GM12878 (cell line): ENCODE results near the gene MASP1. TPM values are rescaled to one million over a fixed set of nuclear protein-coding genes. Genes with fewer than 3 reads are reported as not detected.

Experiments used
- ATAC-seq: fragments of 200-7000 bp; cut with Tn5 transposase; 3 replicates; pipeline ENCODE4 v1.9.1; 2020; ENCODE audit warnings: mild to moderate bottlenecking, moderate library complexity
- BruUV-seq: library from RNA; stranded (reverse); fragments of 400-500 nt; replicated peaks from 2 replicates; lab custom pipeline; 2021; lab: Mats Ljungman, UMichigan
- CTCF ChIA-PET: fragments of 300-600 bp; sonication (Branson Sonifier 250); formaldehyde crosslinking; extraction: SDS; loops from one replicate; lab custom pipeline; 2021; ENCODE audit warnings: inconsistent platforms; lab: Yijun Ruan, JAX
- POLR2A ChIA-PET: fragments of 350-600 bp; formaldehyde crosslinking; extraction: SDS; loops from one replicate; lab custom pipeline; 2021; ENCODE audit warnings: inconsistent platforms; lab: Charles Lee
- RAD21 ChIA-PET: fragments of 300-600 bp; sonication (Branson Sonifier 250); formaldehyde crosslinking; loops from one replicate; lab custom pipeline; 2023; ENCODE audit warnings: antibody characterized with exemption; ENCODE audit not compliant: unreplicated experiment; lab: Charles Lee
- SMC1A ChIA-PET: fragments of 300-600 bp; sonication (Branson Sonifier 250); formaldehyde crosslinking; loops from one replicate; lab custom pipeline; 2023; ENCODE audit not compliant: unreplicated experiment, uncharacterized antibody; lab: Charles Lee
- DNase-seq: peaks from one replicate; pipeline ENCODE4 v3.0.0-alpha.2; 2011; ENCODE audit warnings: low read depth, low spot score
- FAIRE-seq: peaks from 3 replicates; lab custom pipeline; 2011; peaks lifted over from hg19 to GRCh38; lab: Jason Lieb, UNC
- H2AFZ ChIP-seq: 2 replicates; pipeline ENCODE4 v1.6.0; 2011; ENCODE audit warnings: low read depth, low read length, control low read depth; ENCODE audit not compliant: control insufficient read depth
- H3K27ac ChIP-seq: 2 replicates; pipeline ENCODE4 v1.5.1; 2011; ENCODE audit warnings: control low read depth; ENCODE audit not compliant: control insufficient read depth, insufficient read depth
- H3K27me3 ChIP-seq, 2 experiments: replicated peaks in 1 of 2; 2 replicates each; pipeline versions ENCODE4 v1.6.0 to v1.6.1; 2011; ENCODE audit warnings: low read length in 1 of 2; ENCODE audit not compliant: control insufficient read depth in 2 of 2, insufficient read depth in 2 of 2
- H3K36me3 ChIP-seq, 2 experiments: 2 replicates each; pipeline ENCODE4 v1.5.1; 2011; ENCODE audit warnings: low read length in 1 of 2; ENCODE audit not compliant: control insufficient read depth in 2 of 2, insufficient read depth in 2 of 2
- H3K4me1 ChIP-seq: 2 replicates; pipeline ENCODE4 v1.6.1; 2011; ENCODE audit warnings: mild to moderate bottlenecking, low read length, moderate library complexity, mixed read lengths; ENCODE audit not compliant: control insufficient read depth, insufficient read depth
- H3K4me2 ChIP-seq: 2 replicates; pipeline ENCODE4 v1.6.0; 2011; ENCODE audit warnings: control low read depth; ENCODE audit not compliant: control insufficient read depth, insufficient read depth
- H3K4me3 ChIP-seq: fragments of 200-600 bp; sonication (generic); 2 replicates; pipeline ENCODE4 v1.5.1; 2016
- H3K79me2 ChIP-seq: 2 replicates; pipeline ENCODE4 v1.6.0; 2011; ENCODE audit warnings: low read length; ENCODE audit not compliant: control insufficient read depth, insufficient read depth
- H3K9ac ChIP-seq: 2 replicates; pipeline ENCODE4 v1.8.0; 2011; ENCODE audit warnings: low read length, control low read depth, mixed read lengths; ENCODE audit not compliant: control insufficient read depth, insufficient read depth
- H3K9me3 ChIP-seq: replicated peaks from 3 replicates; pipeline ENCODE4 v1.5.1; 2011; ENCODE audit warnings: mild to moderate bottlenecking, low read length; ENCODE audit not compliant: control insufficient read depth, insufficient read depth
- H4K20me1 ChIP-seq: 2 replicates; pipeline ENCODE4 v1.6.0; 2011; ENCODE audit not compliant: control insufficient read depth, insufficient read depth
- BCL11A ChIP-seq: IDR thresholded peaks from 2 replicates; pipeline ENCODE4 v1.6.1; 2011; ENCODE audit warnings: low read depth, low read length
- BCLAF1 ChIP-seq: fragments of 450-650 bp; IDR thresholded peaks from 2 replicates; pipeline ENCODE4 v1.6.1; 2017; ENCODE audit warnings: antibody characterized with exemption, mild to moderate bottlenecking, moderate library complexity
- EP300 ChIP-seq, 2 experiments: fragments of 150-350 bp in 1 of 2; IDR thresholded peaks; 2 replicates each; pipeline ENCODE4 v1.6.1; 2011 to 2012; ENCODE audit warnings: low read depth in 2 of 2, low read length in 2 of 2, borderline replicate concordance in 1 of 2, improper control_type of control experiment in 1 of 2, inconsistent platforms in 1 of 2; ENCODE audit not compliant: control insufficient read depth in 1 of 2
- ESRRA ChIP-seq: IDR thresholded peaks from 2 replicates; pipeline ENCODE4 v1.6.1; 2012; ENCODE audit warnings: mild to moderate bottlenecking, low read length, improper control_type of control experiment
- KLF5 ChIP-seq: fragments of 450-650 bp; IDR thresholded peaks from 2 replicates; pipeline ENCODE4 v1.6.1; 2014; ENCODE audit warnings: mild to moderate bottlenecking; ENCODE audit not compliant: partially characterized antibody
- SIX5 ChIP-seq: IDR thresholded peaks from 2 replicates; pipeline ENCODE4 v1.6.1; 2011; ENCODE audit warnings: mild to moderate bottlenecking, low read depth, low read length, moderate library complexity; ENCODE audit not compliant: severe bottlenecking
- TBL1XR1 ChIP-seq: IDR thresholded peaks from 2 replicates; pipeline ENCODE4 v1.6.1; 2012; ENCODE audit warnings: low read depth, low read length, improper control_type of control experiment
- TCF3 ChIP-seq: IDR thresholded peaks from 2 replicates; pipeline ENCODE4 v1.6.1; 2012; ENCODE audit warnings: low read depth, mild to moderate bottlenecking, low read length, borderline replicate concordance; ENCODE audit not compliant: insufficient read depth
- ZBTB11 ChIP-seq: fragments of 450-650 bp; formaldehyde crosslinking; IDR thresholded peaks from 2 replicates; pipeline ENCODE4 v1.5.0; 2022; ENCODE audit warnings: mild to moderate bottlenecking, missing genetic modification characterization
- ZBTB40 ChIP-seq: fragments of 450-650 bp; IDR thresholded peaks from 2 replicates; pipeline ENCODE4 v1.6.1; 2016; ENCODE audit warnings: mild to moderate bottlenecking, moderate library complexity, borderline replicate concordance
- ZNF217 ChIP-seq: fragments of 450-650 bp; IDR thresholded peaks from 2 replicates; pipeline ENCODE4 v1.6.1; 2017; ENCODE audit warnings: antibody characterized with exemption, mild to moderate bottlenecking
- WGBS: methylation state at CpG from one replicate; pipeline ENCODE4 v1.1.6; 2016; ENCODE audit warnings: low lambda C conversion rate; ENCODE audit not compliant: insufficient replicate concordance, insufficient coverage; ENCODE audit errors: missing lambda C conversion rate; 5-methylcytosine and 5-hydroxymethylcytosine counted together
- in situ Hi-C: fragments of 300-500 bp; cut with MboI; formaldehyde crosslinking; loops from 9 replicates; pipeline ENCODE4 v1.14.3; 2018; ENCODE audit warnings: mixed read lengths
- intact Hi-C: fragments of 100-400 bp; cut with micrococcal nuclease; formaldehyde crosslinking; loops from one replicate; pipeline ENCODE4 v1.14.2; 2022; ENCODE audit not compliant: unreplicated experiment
- polyA plus RNA-seq, 11 experiments: library from polyadenylated mRNA; depleted of rRNA in 4 of 11; unstranded in 6 of 11; stranded (reverse) in 5 of 11; fragments of >200 nt; fragmentation: Nextera tagmentation in 4 of 11; fragmentation: Illumina TruSeq in 1 of 11; extraction: Ambion mirVana in 4 of 11; extraction: Trizol in 1 of 11; gene quantifications; 1 replicate in 1 of 11; 2 replicates in 10 of 11; pipeline versions ENCODE4 v1.2.1 to v1.2.3, GENCODE V29; 2011 to 2016; ENCODE audit warnings: inconsistent platforms in 2 of 11, missing spikeins in 2 of 11, low read depth in 1 of 11
- total RNA-seq, 4 experiments: library from RNA; depleted of rRNA in 3 of 4; stranded (reverse); fragments of >200 nt in 3 of 4; fragmentation: Illumina TruSeq in 1 of 4; extraction: Trizol in 1 of 4; gene quantifications; 2 replicates each; pipeline versions ENCODE4 v1.2.1 to v1.2.3, GENCODE V29; 2013 to 2021

MASP1 gene
- total and polyA plus RNA-seq, 10 of the 15 experiments (the other 5 are each of a cell fraction or from before 2014, with no cell fraction given) = 0.05 TPM; not detected in 9

- TF ChIP-seq ZBTB11 = no peak
- TF ChIP-seq TBL1XR1 = no peak
- TF ChIP-seq KLF5 = no peak
- no peak for TF ChIP-seq BCL11A
- TF ChIP-seq ESRRA = no peak
- TF ChIP-seq SIX5 = no peak
Observed at GRCh38 chr3:187259171-187259570, 32.4 kb downstream of the MASP1 start (continued).

GRCh38 chr3:187257992-187258692 lies 33.4 kb downstream of the MASP1 start:
- in situ Hi-C loops = no loop called here
- POLR2A ChIA-PET = no interaction called here
- TF ChIP-seq BCLAF1 = no peak
- no peak for TF ChIP-seq ZBTB40
- no peak for TF ChIP-seq EP300 (IDR thresholded peaks at IDR 0.05; ENCODE audit: borderline replicate concordance in 1 of 2, control insufficient read depth in 1 of 2, low read depth in 2 of 2, low read length in 2 of 2)
- no peak for TF ChIP-seq ZNF217
- TF ChIP-seq TCF3 = no peak

More at GRCh38 chr3:187257992-187258692, 33.4 kb downstream of the MASP1 start:
- ATAC-seq (no peak), DNase-seq (no peak), FAIRE-seq (no peak)
- H3K27ac ChIP-seq = no peak overlapping the region
- no peaks in the 10 kb centered on the region for H3K4me1 ChIP-seq
- SMC1A ChIA-PET = interaction anchor here (0.6 kb wide), 1 partner anchor 110 kb away, joined by 3 read pairs; no protein-coding TSS in a partner anchor
- H3K4me3 ChIP-seq = no peak overlapping the region
- intact Hi-C loops = no loop called here
- no peak overlapping the region for H3K9ac ChIP-seq
- H3K36me3 ChIP-seq = no peaks in the 10 kb centered on the region
- peaks cover 0 to 4% of the 10 kb centered on the region in 2 experiments for H3K27me3 ChIP-seq
- H2AFZ ChIP-seq = no peak overlapping the region
- BruUV-seq = no TSS peak
- 17% methylated on average over 5 of the region's 5 CpGs for WGBS
- CTCF ChIA-PET = interaction anchor here (0.6 to 0.9 kb wide), 2 partner anchors 38 to 53 kb away, joined by 3 to 4 read pairs; no protein-coding TSS in a partner anchor
- no peaks in the 10 kb centered on the region for H3K9me3 ChIP-seq
- no peaks in the 10 kb centered on the region for H3K79me2 ChIP-seq
- H4K20me1 ChIP-seq = no peaks in the 10 kb centered on the region
- RAD21 ChIA-PET = interaction anchor here (0.6 kb wide), 1 partner anchor 34 kb away, joined by 3 read pairs; no protein-coding TSS in a partner anchor
- H3K4me2 ChIP-seq = no peak overlapping the region
